Tongue (tissue), 2 donors: Measurements from ENCODE around the gene PARD3B. TPM values are rescaled to one million over a fixed set of nuclear protein-coding genes. Genes with fewer than 3 reads are reported as not detected.
A peak's percentile ranks its signal among the peaks of the same experiment; 100 is the strongest.

ENCODE experiments used
- DNase-seq: peaks from one replicate; pipeline ENCODE4 v3.0.0-alpha.2; 2015
- total RNA-seq: library from RNA; depleted of rRNA; stranded (reverse); fragments of >200 nt; gene quantifications from one replicate; pipeline ENCODE4 v1.2.3, GENCODE V29; 2014

PARD3B gene
- total RNA-seq, 1 donor from 2014 or later = 21.5 TPM

DNA sequence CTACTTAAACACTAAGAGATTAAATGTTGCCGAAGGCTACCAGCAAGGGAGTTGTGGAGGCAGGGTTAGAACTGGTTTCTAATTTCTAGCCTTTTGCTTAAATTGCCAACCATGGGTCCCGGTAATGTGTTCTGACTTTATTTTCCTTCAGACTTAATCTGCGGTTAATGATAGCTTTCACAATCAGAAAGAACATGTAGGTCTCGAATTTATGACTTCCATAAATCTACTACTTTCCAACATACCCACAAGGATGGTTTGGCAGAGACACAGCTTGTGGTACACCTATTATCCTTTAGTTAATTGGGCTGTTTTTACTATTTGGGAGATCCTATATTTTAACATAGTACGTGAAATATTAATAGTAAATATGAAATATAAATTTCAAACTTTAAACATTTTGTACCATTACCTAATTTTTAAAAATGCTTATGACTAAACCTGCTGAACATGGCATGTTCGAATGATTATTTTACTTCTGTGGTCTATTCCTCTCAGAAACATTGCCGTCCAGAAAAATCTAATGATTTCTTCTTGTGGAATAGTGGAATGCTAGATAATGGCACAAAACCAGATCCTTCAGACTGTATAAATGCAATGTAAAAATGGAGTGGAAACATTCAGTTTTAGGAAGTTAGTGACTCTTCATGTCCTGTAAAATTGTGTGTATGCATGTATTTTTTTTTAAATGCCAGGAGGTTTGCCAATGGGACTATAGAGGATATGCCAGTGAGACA is 41.3 kb downstream of the PARD3B start:
- DNase-seq = no peak

- no peak for DNase-seq
Observed at GRCh38 chr2:204590063-204590462, 44.8 kb downstream of the PARD3B start.

- DNase-seq = no peak
Observed at GRCh38 chr2:204591225-204591624, 46.0 kb downstream of the PARD3B start.

- no peak for DNase-seq
Observed at GRCh38 chr2:204604061-204604460, 58.8 kb downstream of the PARD3B start.

- DNase-seq = peak; percentile 55
Observed at GRCh38 chr2:204608237-204608939, 63.1 kb downstream of the PARD3B start.

DNA sequence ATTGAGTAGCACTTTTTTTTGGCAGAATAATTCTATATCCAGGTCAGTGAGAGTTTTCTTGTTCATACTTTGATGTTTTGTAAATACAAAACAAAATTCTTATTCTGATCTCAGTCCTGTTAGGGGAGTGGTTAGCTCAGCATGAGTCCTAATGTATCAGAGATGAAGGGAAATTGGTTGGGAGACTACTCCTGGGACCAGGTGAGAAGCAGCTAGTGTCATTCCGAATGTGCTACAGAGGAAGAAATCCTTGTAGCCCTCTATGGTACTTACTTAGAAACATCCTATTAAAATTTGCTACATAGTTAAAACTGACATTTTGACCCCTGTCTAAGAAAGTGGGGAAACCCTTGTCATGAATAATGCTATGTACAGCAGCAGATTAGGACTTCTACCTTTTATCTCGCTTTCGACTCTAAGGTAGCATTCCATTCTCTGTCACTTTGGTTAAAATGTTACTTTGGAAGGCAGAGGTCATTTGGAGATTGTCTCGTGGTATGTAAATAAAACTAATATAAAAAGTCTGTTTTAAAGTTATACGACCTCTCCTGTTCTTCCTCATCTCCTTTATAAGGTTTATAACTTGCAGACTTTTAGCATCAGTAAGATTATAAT is 65.8 kb downstream of the PARD3B start:
- no peak for DNase-seq

DNA sequence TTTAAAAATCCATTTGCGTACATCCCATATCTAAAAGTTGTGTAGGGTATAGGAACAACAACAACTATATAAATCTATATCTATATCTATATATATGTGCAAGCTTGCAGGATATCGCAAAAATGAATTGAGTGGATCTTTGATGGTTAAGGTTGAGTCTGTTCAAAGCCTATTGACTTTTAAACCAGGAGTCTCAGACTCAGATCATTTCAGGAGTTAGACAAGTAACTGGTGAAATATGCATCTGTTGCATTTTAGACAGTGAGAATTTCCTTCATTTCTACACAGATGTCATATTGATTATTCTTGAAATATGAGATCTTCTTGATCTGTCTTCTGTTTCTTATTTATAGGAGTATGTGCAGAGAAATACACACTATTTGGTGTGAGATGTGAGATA is 66.5 kb downstream of the PARD3B start:
- no peak for DNase-seq

DNA sequence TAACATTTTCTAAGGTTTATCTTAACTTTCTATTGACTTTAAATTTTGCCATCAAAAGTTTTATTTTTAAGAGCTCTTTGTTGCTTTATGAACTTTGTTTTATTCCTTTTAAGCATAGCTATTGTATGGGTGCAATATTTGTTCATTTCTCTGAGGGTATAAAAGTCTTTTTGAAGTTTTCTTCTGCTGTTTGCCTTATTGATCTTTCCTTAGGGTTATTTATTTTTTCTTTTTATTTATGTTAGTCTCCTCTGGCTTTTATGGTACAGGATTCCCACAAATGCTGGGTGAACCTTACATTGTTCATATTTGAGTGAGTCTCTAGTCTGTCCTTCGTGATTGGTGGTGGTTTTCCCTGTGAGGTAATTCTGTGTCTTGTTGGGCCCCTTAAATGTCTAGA is 68.4 kb downstream of the PARD3B start:
- no peak for DNase-seq

DNA sequence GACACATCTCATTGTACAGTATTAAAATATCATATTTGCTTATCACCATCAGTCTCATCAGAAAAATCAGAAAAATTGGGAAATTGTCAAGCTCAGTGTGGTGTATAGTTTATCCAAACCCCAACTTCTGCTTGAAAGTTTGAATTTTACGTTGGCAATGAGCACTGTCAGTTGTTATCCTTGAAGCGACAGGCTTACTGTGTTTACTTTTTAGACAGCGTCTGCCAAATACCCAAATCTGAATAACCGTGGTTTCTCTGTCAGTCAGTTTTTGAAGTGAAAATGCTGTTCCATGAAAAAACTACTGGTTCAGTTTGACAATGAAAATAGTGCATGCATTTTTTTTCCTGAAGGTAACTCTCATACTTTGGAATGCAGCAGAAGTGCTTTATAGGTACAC is 70.2 kb downstream of the PARD3B start:
- no peak for DNase-seq

DNA sequence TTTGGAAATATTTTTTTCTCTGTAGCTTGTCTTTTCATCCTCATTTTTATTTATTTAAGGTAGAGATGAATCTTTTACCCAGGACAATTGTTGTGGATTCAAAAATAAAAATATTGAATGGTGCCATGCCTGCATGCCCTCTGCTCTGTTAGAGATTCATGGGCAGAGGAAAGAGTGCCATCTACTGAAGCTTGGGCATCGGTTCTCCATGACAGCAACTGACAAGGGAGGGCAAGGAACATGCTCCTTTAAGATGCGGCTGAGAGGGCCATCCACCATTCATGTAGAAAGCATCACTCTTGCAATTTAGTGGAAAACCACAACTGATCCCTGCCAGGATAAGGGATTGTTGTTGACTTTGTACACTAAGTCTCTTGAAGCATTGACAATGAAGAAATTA is 79.9 kb downstream of the PARD3B start:
- DNase-seq = no peak

- peak; percentile 40 for DNase-seq
Observed at GRCh38 chr2:204628926-204629712, 83.8 kb downstream of the PARD3B start.

DNA sequence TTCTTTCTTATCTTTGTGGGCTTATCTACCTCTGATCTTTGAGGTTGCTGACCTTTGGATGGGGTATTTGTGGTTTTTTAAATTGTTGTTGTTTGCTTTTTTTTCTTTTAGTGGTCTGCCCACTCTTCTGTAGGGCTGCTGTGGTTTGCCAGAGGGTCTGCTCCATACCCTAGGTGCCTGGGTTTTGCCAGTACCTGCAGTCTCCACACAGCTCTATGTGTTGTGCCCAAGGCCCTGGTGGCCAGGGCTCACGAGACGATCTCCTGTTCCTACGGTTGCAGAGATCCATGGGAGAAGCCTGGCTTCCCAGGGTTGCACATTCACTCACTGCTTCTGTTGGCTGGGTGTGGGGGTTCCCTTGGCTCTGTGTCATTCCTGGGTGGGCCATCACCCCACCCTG is 87.1 kb downstream of the PARD3B start:
- DNase-seq = no peak

DNA sequence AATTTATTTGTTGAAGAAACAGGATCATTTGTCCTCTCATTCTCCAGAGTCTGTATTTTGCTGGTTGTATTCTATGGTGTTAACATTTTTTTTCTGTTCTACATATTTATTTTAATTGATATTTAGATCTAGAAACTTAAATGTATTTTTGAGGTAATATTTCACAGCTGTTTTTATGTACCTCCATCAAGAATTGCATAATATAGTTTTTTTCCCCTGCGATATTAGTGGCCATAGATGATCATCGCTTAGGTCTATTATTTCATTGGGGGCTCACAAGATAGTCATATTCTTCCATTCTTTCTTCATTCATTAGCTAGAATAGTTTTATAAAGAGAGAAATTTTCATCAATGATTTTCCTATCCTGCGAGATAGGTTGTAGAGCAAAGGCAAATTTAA is 89.3 kb downstream of the PARD3B start:
- no peak for DNase-seq

GRCh38 chr2:204635478-204635877 is 90.2 kb downstream of the PARD3B start:
- no peak for DNase-seq

- DNase-seq = no peak
Observed at GRCh38 chr2:204638471-204639194, 93.4 kb downstream of the PARD3B start.

GRCh38 chr2:204643326-204643725 is 98.1 kb downstream of the PARD3B start:
- no peak for DNase-seq

DNA sequence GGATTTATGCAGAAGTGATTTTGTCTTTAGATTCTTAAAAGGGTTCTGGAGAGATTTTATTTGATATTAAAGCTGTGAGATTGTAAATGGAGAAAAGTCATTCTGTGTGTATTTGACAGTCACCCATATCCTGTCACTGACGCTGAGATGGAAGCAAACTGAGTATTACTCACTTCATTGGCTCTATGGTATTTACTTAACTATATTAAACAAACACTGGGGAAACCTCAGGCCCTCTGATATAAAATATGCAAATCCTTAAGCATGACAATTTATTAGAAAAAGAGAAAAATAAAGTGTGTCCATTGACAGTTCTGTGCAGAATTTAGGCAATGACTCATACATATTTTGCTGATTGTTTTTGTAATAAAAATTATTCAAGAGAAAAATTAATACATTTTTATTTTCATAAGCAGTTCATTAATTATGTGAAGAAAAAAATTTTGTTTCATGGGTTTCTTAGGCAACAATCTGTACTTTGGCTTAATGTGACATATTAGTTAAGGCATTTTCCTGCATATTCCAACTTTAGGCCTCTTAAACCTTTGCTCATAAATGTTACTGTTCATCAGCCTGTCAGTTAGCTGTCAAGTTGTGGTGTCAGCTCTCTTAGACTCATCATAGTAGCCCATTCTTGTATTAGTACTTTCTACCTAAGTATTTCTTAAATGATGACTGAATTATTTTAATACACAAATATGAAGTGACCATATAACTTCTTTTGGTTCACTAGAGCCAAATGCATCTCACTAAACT is 99.9 kb downstream of the PARD3B start:
- no peak for DNase-seq

- no peak for DNase-seq
Observed at GRCh38 chr2:204647626-204648025, 102.4 kb downstream of the PARD3B start.

- DNase-seq = no peak
Observed at GRCh38 chr2:204650611-204651010, 105.3 kb downstream of the PARD3B start.

- DNase-seq = no peak
Observed at GRCh38 chr2:204652063-204652462, 106.8 kb downstream of the PARD3B start.

DNA sequence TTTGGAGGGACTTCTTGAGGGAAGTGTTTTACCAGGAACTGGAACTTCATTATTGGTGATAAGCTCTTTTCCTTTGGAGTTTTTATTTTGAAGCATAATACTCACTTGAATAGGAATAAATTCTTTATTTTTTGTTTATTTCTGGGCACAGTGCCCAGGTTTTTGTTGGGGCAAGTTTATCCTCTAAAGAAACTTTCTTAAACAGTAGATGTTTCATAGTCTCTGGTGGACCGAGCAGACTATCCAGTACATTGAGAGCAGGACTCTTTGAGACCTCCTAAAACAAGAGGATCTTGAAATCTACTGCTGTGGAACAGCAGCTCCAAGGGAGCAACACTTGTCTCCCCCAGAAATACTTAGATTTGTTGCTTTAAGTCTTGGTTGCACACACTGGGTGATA is 109.4 kb downstream of the PARD3B start:
- no peak for DNase-seq
